Muscle of leg (tissue), 11 donors: ENCODE results near the gene ACVR1B. TPM values are rescaled to one million over a fixed set of nuclear protein-coding genes. Genes with fewer than 3 reads are reported as not detected.

Experiments
- DNase-seq: peaks from one replicate; pipeline ENCODE4 v3.0.0; 2013
- H3K27ac ChIP-seq: one replicate; pipeline ENCODE4 v1.5.1; 2013; ENCODE audit warnings: mild to moderate bottlenecking, low read length, control low read depth
- H3K27me3 ChIP-seq: one replicate; pipeline ENCODE4 v1.6.1; 2013; ENCODE audit warnings: low read length; ENCODE audit not compliant: control insufficient read depth, insufficient read depth
- H3K36me3 ChIP-seq: one replicate; pipeline ENCODE4 v1.6.1; 2013; ENCODE audit warnings: low read length; ENCODE audit not compliant: control insufficient read depth, insufficient read depth
- H3K4me1 ChIP-seq: one replicate; pipeline ENCODE4 v1.6.1; 2013; ENCODE audit warnings: low read length; ENCODE audit not compliant: control insufficient read depth, insufficient read depth
- H3K4me3 ChIP-seq: one replicate; pipeline ENCODE4 v1.5.1; 2013; ENCODE audit warnings: low read length, control low read depth
- H3K9me3 ChIP-seq: replicated peaks from 2 replicates; pipeline ENCODE4 v1.6.1; 2013; ENCODE audit warnings: low read depth, low read length; ENCODE audit not compliant: control insufficient read depth
- WGBS: methylation state at CpG from one replicate; pipeline ENCODE4 v1.1.5; 2013; ENCODE audit warnings: missing lambda C conversion rate; ENCODE audit not compliant: insufficient coverage; 5-methylcytosine and 5-hydroxymethylcytosine counted together
- polyA plus RNA-seq, 8 donors: library from polyadenylated mRNA; unstranded; fragments of 120-200 nt; gene quantifications; one replicate each; pipeline versions ENCODE4 v1.2.1 to v1.2.3, GENCODE V29; 2013; ENCODE audit warnings: inconsistent platforms in 1 of 8, low replicate concordance in 1 of 8; ENCODE audit not compliant: insufficient read length in 8 of 8, insufficient read depth in 1 of 8
- total RNA-seq: library from RNA; stranded (reverse); fragments of 120-200 nt; gene quantifications from one replicate; pipeline ENCODE4 v1.2.4, GENCODE V29; 2013

ACVR1B gene
- total and polyA plus RNA-seq, 9 donors, result 7.7 to 17.2 (median 15.3) TPM

- peaks cover 25% of the 10 kb centered on the region for H3K36me3 ChIP-seq
- 73% methylated on average over 2 of the region's 9 CpGs for WGBS
- no peaks in the 10 kb centered on the region for H3K27me3 ChIP-seq
- no peak for DNase-seq
- H3K9me3 ChIP-seq, result no peaks in the 10 kb centered on the region
- no peak overlapping the region for H3K27ac ChIP-seq
- peaks cover 87% of the 10 kb centered on the region for H3K4me1 ChIP-seq
- H3K4me3 ChIP-seq, result no peak overlapping the region
Observed at GRCh38 chr12:51908876-51909592, 42.5 kb upstream of the ACVR1B start.

- WGBS, result 38% methylated on average over 1 of the region's 6 CpGs
- no peak for DNase-seq
- no peak overlapping the region for H3K4me3 ChIP-seq
Observed at GRCh38 chr12:51910168-51910567, 41.3 kb upstream of the ACVR1B start.

GRCh38 chr12:51910691-51911090, 40.8 kb upstream of the ACVR1B start:
- WGBS, result 29% methylated on average over 1 of the region's 3 CpGs
- Histone ChIP-seq H3K36me3 (peaks cover 41% of the 10 kb centered on the region), H3K4me3 (no peak overlapping the region), H3K9me3 (no peaks in the 10 kb centered on the region), H3K27me3 (no peaks in the 10 kb centered on the region), H3K27ac (peak overlapping the region; percentile 81), H3K4me1 (peaks cover 78% of the 10 kb centered on the region)
- DNase-seq, result peak; percentile 50

More at GRCh38 chr12:51910168-51910567, 41.3 kb upstream of the ACVR1B start:
- Histone ChIP-seq H3K27me3 (no peaks in the 10 kb centered on the region), H3K36me3 (peaks cover 35% of the 10 kb centered on the region), H3K4me1 (peaks cover 83% of the 10 kb centered on the region), H3K27ac (peak overlapping the region; percentile 81), H3K9me3 (no peaks in the 10 kb centered on the region)

GRCh38 chr12:51911307-51911706, 40.2 kb upstream of the ACVR1B start:
- Histone ChIP-seq H3K27ac (peak overlapping the region; percentile 81), H3K4me3 (no peak overlapping the region), H3K36me3 (peaks cover 47% of the 10 kb centered on the region), H3K27me3 (no peaks in the 10 kb centered on the region), H3K9me3 (no peaks in the 10 kb centered on the region), H3K4me1 (peaks cover 72% of the 10 kb centered on the region)
- no peak for DNase-seq
- 96% methylated on average over 3 of the region's 6 CpGs for WGBS

GRCh38 chr12:51911788-51912711, 39.4 kb upstream of the ACVR1B start:
- no peaks in the 10 kb centered on the region for H3K27me3 ChIP-seq
- H3K4me3 ChIP-seq, result no peak overlapping the region
- peaks cover 66% of the 10 kb centered on the region for H3K4me1 ChIP-seq
- peak overlapping the region; percentile 81 for H3K27ac ChIP-seq
- peaks cover 51% of the 10 kb centered on the region for H3K36me3 ChIP-seq
- WGBS, result 47% methylated on average over 5 of the region's 8 CpGs
- DNase-seq, result peak; percentile 55
- no peaks in the 10 kb centered on the region for H3K9me3 ChIP-seq

- 66% methylated on average over 25 of the region's 30 CpGs for WGBS
- Histone ChIP-seq H3K9me3 (no peaks in the 10 kb centered on the region), H3K4me1 (peaks cover 71% of the 10 kb centered on the region), H3K36me3 (peaks cover 62% of the 10 kb centered on the region), H3K27me3 (no peaks in the 10 kb centered on the region), H3K4me3 (no peak overlapping the region), H3K27ac (no peak overlapping the region)
- DNase-seq, result no peak
Observed at GRCh38 chr12:51913071-51914033, 38.1 kb upstream of the ACVR1B start.

GRCh38 chr12:51914034-51914923, 37.2 kb upstream of the ACVR1B start:
- no peak overlapping the region for H3K4me3 ChIP-seq
- H3K27ac ChIP-seq, result no peak overlapping the region
- H3K36me3 ChIP-seq, result peaks cover 67% of the 10 kb centered on the region
- H3K4me1 ChIP-seq, result peaks cover 74% of the 10 kb centered on the region
- no peak for DNase-seq
- H3K9me3 ChIP-seq, result no peaks in the 10 kb centered on the region
- H3K27me3 ChIP-seq, result no peaks in the 10 kb centered on the region
- 83% methylated on average over 15 of the region's 17 CpGs for WGBS

- H3K4me1 ChIP-seq, result peaks cover 71% of the 10 kb centered on the region
- no peak for DNase-seq
- H3K9me3 ChIP-seq, result no peaks in the 10 kb centered on the region
- 59% methylated on average over 25 of the region's 28 CpGs for WGBS
- no peak overlapping the region for H3K4me3 ChIP-seq
- H3K27me3 ChIP-seq, result no peaks in the 10 kb centered on the region
- H3K27ac ChIP-seq, result no peak overlapping the region
- H3K36me3 ChIP-seq, result peaks cover 69% of the 10 kb centered on the region
Observed at GRCh38 chr12:51915003-51915625, 36.4 kb upstream of the ACVR1B start.

- no peak for DNase-seq
- Histone ChIP-seq H3K4me1 (peaks cover 67% of the 10 kb centered on the region), H3K27ac (no peak overlapping the region), H3K36me3 (peaks cover 69% of the 10 kb centered on the region), H3K4me3 (no peak overlapping the region), H3K9me3 (no peaks in the 10 kb centered on the region), H3K27me3 (no peaks in the 10 kb centered on the region)
- WGBS, result 93% methylated on average over 7 of the region's 11 CpGs
Observed at GRCh38 chr12:51915951-51916350, 35.5 kb upstream of the ACVR1B start.
